Activated B cell treated with CpG ODN at 0.5 μM for 24 hours (primary cell): Measurements from ENCODE around the gene ILF2. TPM values are rescaled to one million over a fixed set of nuclear protein-coding genes. Genes with fewer than 3 reads are reported as not detected.

Experiments used
- ATAC-seq: fragments of 200-7000 bp; cut with Tn5 transposase; one replicate; pipeline ENCODE4 v1.10.0; 2021; ENCODE audit warnings: low read depth, mild to moderate bottlenecking, moderate library complexity
- CTCF ChIA-PET: fragments of 350-600 bp; sonication (Branson Sonifier 250); formaldehyde crosslinking; loops from one replicate; lab custom pipeline; 2021; ENCODE audit warnings: antibody characterized with exemption; lab: Charles Lee
- POLR2A ChIA-PET: fragments of 350-600 bp; sonication (Branson Sonifier 250); formaldehyde crosslinking; loops from one replicate; lab custom pipeline; 2021; ENCODE audit warnings: antibody characterized with exemption; lab: Charles Lee
- DNase-seq: peaks from one replicate; pipeline ENCODE4 v3.0.0; 2022
- H3K27ac Mint-ChIP-seq: one replicate; pipeline ENCODE4 v1.8.0; 2020; ENCODE audit warnings: mixed read lengths
- H3K27me3 Mint-ChIP-seq: one replicate; pipeline ENCODE4 v1.8.0; 2021; ENCODE audit warnings: mixed read lengths
- H3K36me3 Mint-ChIP-seq: one replicate; pipeline ENCODE4 v1.8.0; 2021; ENCODE audit warnings: low read depth, mixed read lengths
- H3K4me1 Mint-ChIP-seq: one replicate; pipeline ENCODE4 v1.8.0; 2021; ENCODE audit warnings: mixed read lengths
- H3K4me3 Mint-ChIP-seq: one replicate; pipeline ENCODE4 v1.8.0; 2020; ENCODE audit warnings: mild to moderate bottlenecking, mixed read lengths
- H3K9me3 Mint-ChIP-seq: one replicate; pipeline ENCODE4 v1.8.0; 2020; ENCODE audit warnings: mixed read lengths
- CTCF ChIP-seq: fragments of 200-600 bp; IDR thresholded peaks from one replicate; pipeline ENCODE4 v1.8.0; 2022; ENCODE audit warnings: antibody characterized with exemption, mild to moderate bottlenecking
- intact Hi-C: fragments of 100-400 bp; cut with micrococcal nuclease; formaldehyde crosslinking; loops from one replicate; pipeline ENCODE4 v1.15.1; 2024
- total RNA-seq: library from RNA; stranded (reverse); gene quantifications from 2 replicates; pipeline ENCODE4 v1.2.3, GENCODE V29; 2022

Gene ILF2
- total RNA-seq, 1 donor from 2014 or later = 182 TPM

DNA sequence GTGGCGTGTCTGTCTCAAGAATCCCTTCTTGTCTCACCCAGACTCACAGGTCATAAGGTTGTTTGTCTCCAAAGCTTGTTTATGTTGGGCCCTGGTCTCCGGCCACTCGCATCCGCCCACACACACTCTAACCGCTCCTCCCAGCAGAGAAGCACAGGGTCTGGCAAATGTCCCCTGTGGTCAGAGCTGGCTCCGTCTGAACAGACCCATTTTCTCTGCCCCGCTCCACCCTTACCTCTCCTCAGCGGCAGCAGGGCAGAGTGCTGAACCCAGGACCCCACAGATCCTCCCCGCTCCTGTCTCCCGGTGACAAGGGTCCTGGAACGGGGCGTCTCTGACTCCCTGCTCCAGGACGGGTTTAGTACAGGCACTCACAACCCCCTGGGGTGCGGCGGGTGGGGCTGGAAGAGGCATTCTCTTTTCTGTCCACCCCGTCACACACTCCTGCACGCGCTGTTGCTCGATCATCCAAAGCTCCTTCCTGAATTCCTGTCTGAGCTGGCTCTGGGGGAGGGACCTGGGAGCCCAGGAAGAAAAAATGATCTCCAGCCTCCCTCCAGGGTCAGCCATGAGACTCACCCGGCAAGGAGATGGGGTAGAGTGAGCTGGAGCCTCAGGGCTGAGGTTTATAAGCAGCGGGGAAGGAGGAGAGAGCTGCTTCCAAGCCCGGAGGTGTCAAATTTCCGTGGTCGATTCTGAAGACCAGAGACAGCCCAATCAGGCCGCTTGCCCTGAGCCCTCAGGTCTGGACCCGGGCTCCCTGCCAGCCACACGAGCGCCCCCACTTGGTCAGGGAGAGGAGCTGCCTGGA, 43.7 kb downstream of the ILF2 start, which contains the start of gene S100A13:
Gene S100A13, minus strand, starts transcription at position 602 of the 811 bp plus-strand sequence. CDS start 1,033 bp downstream, outside the sequence.
- intact Hi-C loops = loop anchor here (2.0 kb wide), 1 partner anchor 54 kb away; no protein-coding TSS in a partner anchor
- Mint-ChIP-seq H3K9me3 (no peaks in the 10 kb centered on the region), H3K36me3 (no peaks in the 10 kb centered on the region), H3K4me3 (peak within 1 kb of the TSS; percentile 60), H3K27me3 (no peaks in the 10 kb centered on the region), H3K4me1 (peaks cover 32% of the 10 kb centered on the region), H3K27ac (no peak within 1 kb of the TSS)
- TF ChIP-seq CTCF = no peak
- DNase-seq = no peak
- ATAC-seq = peak; percentile 56
- ChIA-PET POLR2A (interaction anchor here (0.6 to 5.5 kb wide), 4 partner anchors 18 to 363 kb away, joined by 3 to 27 read pairs (median 6); partner anchors contain the start of gene RPS27), CTCF (interaction anchor here (1.1 to 3.8 kb wide), 8 partner anchors 10 to 117 kb away, joined by 3 to 38 read pairs (median 4); partner anchors contain the start of gene S100A6)

DNA sequence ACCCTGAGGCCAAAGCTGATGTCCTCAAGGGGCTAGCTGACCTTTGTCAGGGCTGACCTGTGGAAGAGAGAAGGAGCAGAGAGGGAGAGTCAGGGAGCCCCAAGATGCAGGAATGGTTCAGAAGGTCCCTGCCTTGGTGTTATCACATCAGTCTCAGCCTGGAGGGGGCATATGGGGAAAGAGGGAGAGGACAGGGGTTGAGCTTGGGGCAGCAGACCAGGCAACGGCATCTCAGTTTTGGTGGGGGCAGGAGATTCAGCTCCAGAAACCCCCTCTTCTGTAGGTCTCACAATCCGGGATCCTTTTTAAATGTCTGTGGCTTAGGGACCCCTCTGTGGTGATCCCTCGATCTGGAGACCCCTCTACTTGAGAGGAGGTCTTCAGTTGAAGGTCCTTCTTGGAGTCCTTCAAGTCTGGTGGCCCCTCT, 44.3 kb downstream of the ILF2 start:
- intact Hi-C loops = loop anchor here (2.0 kb wide), 1 partner anchor 54 kb away; no protein-coding TSS in a partner anchor
- H3K27ac Mint-ChIP-seq = no peak overlapping the region
- ATAC-seq (no peak), DNase-seq (no peak)
- H3K27me3 Mint-ChIP-seq = no peaks in the 10 kb centered on the region
- POLR2A ChIA-PET = interaction anchor here (0.6 to 5.5 kb wide), 3 partner anchors 19 to 364 kb away, joined by 3 to 27 read pairs (median 6); partner anchors contain the start of gene RPS27
- CTCF ChIA-PET = interaction anchor here (1.1 to 3.8 kb wide), 7 partner anchors 9 to 91 kb away, joined by 3 to 38 read pairs (median 4); partner anchors contain the start of gene S100A6
- H3K36me3 Mint-ChIP-seq = no peaks in the 10 kb centered on the region
- H3K9me3 Mint-ChIP-seq = no peaks in the 10 kb centered on the region
- no peak for TF ChIP-seq CTCF
- peaks cover 32% of the 10 kb centered on the region for H3K4me1 Mint-ChIP-seq
- no peak overlapping the region for H3K4me3 Mint-ChIP-seq

- no peak overlapping the region for H3K27ac Mint-ChIP-seq
- CTCF ChIA-PET = no interaction called here
- H3K9me3 Mint-ChIP-seq = no peaks in the 10 kb centered on the region
- H3K4me3 Mint-ChIP-seq = no peak overlapping the region
- TF ChIP-seq CTCF = no peak
- intact Hi-C loops = no loop called here
- peaks cover 32% of the 10 kb centered on the region for H3K4me1 Mint-ChIP-seq
- DNase-seq (no peak), ATAC-seq (no peak)
- POLR2A ChIA-PET = interaction anchor here (0.6 kb wide), 1 partner anchor 30 kb away, joined by 3 read pairs; no protein-coding TSS in a partner anchor
- H3K36me3 Mint-ChIP-seq = no peaks in the 10 kb centered on the region
- no peaks in the 10 kb centered on the region for H3K27me3 Mint-ChIP-seq
Observed at GRCh38 chr1:153624965-153625611, 45.7 kb downstream of the ILF2 start.

DNA sequence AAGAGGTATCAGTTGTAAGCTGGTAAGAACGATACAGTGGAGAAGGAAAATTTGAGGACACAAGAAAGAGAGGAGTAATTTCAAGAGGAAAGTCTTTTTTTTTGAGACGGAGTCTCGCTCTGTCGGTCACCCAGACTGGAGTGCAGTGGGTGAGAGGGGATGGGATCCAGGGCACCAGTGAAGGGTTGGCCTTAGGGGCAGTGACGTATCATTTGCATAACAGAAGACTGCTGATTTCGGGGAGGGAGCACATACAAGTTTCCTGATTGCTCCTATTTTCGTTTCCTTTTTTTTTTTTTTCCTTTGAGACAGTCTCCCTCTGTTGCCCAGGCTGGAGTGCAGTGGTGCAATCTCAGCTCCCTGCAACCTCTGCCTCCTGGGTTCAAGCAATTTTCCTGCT, 47.7 kb downstream of the ILF2 start:
- Mint-ChIP-seq H3K9me3 (no peaks in the 10 kb centered on the region), H3K27me3 (no peaks in the 10 kb centered on the region), H3K27ac (peak overlapping the region; percentile 37), H3K36me3 (no peaks in the 10 kb centered on the region), H3K4me1 (peaks cover 21% of the 10 kb centered on the region), H3K4me3 (no peak overlapping the region)
- DNase-seq (no peak), ATAC-seq (no peak)
- no peak for TF ChIP-seq CTCF
- intact Hi-C loops = no loop called here
- CTCF ChIA-PET = no interaction called here
- POLR2A ChIA-PET = interaction anchor here (1.4 to 2.3 kb wide), 2 partner anchors 11 to 24 kb away, joined by 4 to 10 read pairs; partner anchors contain the start of gene CHTOP
